K562 (cell line): ENCODE measurements around the gene LAPTM5. TPM values are rescaled to one million over a fixed set of nuclear protein-coding genes. Genes with fewer than 3 reads are reported as not detected.
A peak's percentile ranks its signal among the peaks of the same experiment; 100 is the strongest.

Source experiments
- CBX5 ChIP-seq: IDR thresholded peaks from 2 replicates; pipeline ENCODE4 v1.6.1; 2014; ENCODE audit warnings: low read depth, borderline replicate concordance
- KLF1 ChIP-seq: fragments of 450-650 bp; IDR thresholded peaks from 2 replicates; pipeline ENCODE4 v1.6.1; 2016; ENCODE audit warnings: missing genetic modification characterization, missing compliant biosample characterization
- NBN ChIP-seq: fragments of 450-650 bp; IDR thresholded peaks from 2 replicates; pipeline ENCODE4 v1.6.1; 2016; ENCODE audit warnings: low read depth, mild to moderate bottlenecking
- POLR2AphosphoS5 ChIP-seq: IDR thresholded peaks from 2 replicates; pipeline ENCODE4 v1.6.1; 2011; ENCODE audit warnings: mild to moderate bottlenecking, low read depth, low read length, moderate library complexity; ENCODE audit not compliant: control insufficient read depth, insufficient read depth
- ZNF76 ChIP-seq: fragments of 250-450 bp; sonication (Bioruptor Pico); IDR thresholded peaks from 2 replicates; pipeline ENCODE4 v1.4.0; 2020; ENCODE audit warnings: mild to moderate bottlenecking, moderate library complexity, borderline replicate concordance
- ZSCAN29 ChIP-seq: fragments of 450-650 bp; IDR thresholded peaks from 2 replicates; pipeline ENCODE4 v1.6.1; 2017
- polyA plus RNA-seq, 8 experiments: library from polyadenylated mRNA; depleted of rRNA in 4 of 8; stranded (reverse) in 5 of 8; unstranded in 3 of 8; fragments of >200 nt; fragmentation: Nextera tagmentation in 2 of 8; fragmentation: Illumina TruSeq in 1 of 8; extraction: Ambion mirVana in 2 of 8; extraction: Trizol in 1 of 8; gene quantifications; 2 replicates each; pipeline versions ENCODE4 v1.2.1 to v1.2.3, GENCODE V29; 2011 to 2014; ENCODE audit warnings: inconsistent platforms in 1 of 8, missing spikeins in 1 of 8
- total RNA-seq, 7 experiments: library from RNA; depleted of rRNA in 6 of 7; stranded (reverse); fragments of >200 nt in 6 of 7; fragmentation: Illumina TruSeq in 2 of 7; extraction: Trizol in 2 of 7; gene quantifications; 2 replicates each; pipeline versions ENCODE4 v1.2.1 to v1.2.3, GENCODE V29; 2011 to 2021; ENCODE audit warnings: low replicate concordance in 1 of 7
- TF ChIP-seq, protein P1 (sequence below), 2 experiments: fragments of 450-650 bp in 1 of 2; sonication (generic) in 1 of 2; formaldehyde crosslinking in 1 of 2; IDR thresholded peaks; 2 replicates each; pipeline versions ENCODE4 v1.7.1 to v1.9.0; 2016 to 2022; ENCODE audit warnings: inconsistent platforms in 1 of 2, mild to moderate bottlenecking in 1 of 2, missing genetic modification reagents in 1 of 2
- TF ChIP-seq, protein P2 (sequence below): fragments of 450-650 bp; formaldehyde crosslinking; IDR thresholded peaks from 2 replicates; pipeline ENCODE4 v1.4.0; 2020; ENCODE audit warnings: mild to moderate bottlenecking, mixed read lengths
- TF ChIP-seq, protein P3 (sequence below): fragments of 450-650 bp; IDR thresholded peaks from 2 replicates; pipeline ENCODE4 v1.6.1; 2016; ENCODE audit warnings: mild to moderate bottlenecking
- TF ChIP-seq, protein P4 (sequence below): fragments of 250-450 bp; sonication (Bioruptor Pico); IDR thresholded peaks from 2 replicates; pipeline ENCODE4 v1.4.0; 2020; ENCODE audit warnings: mild to moderate bottlenecking, moderate library complexity, borderline replicate concordance

Gene LAPTM5
- total and polyA plus RNA-seq, 9 of the 15 experiments (the other 6 are each of a cell fraction or from before 2014, with no cell fraction given): 2.4 to 47.3 (median 20.3) TPM

DNA sequence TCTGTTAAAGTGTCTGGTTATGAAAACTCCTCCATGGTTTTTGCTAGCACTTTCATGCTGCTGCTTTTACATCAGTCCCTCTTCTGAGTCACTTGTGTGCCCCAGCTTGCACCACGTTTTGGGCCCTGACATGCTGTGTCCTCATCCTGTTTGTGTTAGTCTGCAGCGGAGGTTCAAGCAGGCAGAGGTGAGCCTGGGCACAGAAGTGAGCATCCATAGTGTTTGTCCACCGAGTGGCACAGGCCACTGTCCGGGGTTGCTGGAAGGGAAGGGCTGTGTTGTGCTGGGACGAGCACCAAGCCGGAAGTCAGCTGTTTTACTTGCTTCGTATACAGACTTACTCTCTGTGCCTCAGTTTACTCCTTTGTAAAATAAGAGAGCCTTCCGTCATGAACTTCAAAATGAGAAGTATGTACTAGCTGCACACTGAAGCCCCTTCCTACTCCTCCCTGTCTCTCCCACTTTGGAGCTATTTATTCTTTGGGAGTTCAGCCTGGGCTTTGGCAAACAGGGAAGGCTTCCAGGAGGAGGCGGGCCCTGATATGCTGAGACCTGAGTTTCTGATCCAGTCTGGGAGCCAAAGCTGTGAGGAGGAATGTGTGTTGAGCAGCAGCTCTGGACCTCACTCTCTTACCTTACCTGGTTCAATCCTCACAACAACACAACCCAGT, 10.7 kb upstream of the LAPTM5 start (continued):
- TF ChIP-seq, protein P1, sequence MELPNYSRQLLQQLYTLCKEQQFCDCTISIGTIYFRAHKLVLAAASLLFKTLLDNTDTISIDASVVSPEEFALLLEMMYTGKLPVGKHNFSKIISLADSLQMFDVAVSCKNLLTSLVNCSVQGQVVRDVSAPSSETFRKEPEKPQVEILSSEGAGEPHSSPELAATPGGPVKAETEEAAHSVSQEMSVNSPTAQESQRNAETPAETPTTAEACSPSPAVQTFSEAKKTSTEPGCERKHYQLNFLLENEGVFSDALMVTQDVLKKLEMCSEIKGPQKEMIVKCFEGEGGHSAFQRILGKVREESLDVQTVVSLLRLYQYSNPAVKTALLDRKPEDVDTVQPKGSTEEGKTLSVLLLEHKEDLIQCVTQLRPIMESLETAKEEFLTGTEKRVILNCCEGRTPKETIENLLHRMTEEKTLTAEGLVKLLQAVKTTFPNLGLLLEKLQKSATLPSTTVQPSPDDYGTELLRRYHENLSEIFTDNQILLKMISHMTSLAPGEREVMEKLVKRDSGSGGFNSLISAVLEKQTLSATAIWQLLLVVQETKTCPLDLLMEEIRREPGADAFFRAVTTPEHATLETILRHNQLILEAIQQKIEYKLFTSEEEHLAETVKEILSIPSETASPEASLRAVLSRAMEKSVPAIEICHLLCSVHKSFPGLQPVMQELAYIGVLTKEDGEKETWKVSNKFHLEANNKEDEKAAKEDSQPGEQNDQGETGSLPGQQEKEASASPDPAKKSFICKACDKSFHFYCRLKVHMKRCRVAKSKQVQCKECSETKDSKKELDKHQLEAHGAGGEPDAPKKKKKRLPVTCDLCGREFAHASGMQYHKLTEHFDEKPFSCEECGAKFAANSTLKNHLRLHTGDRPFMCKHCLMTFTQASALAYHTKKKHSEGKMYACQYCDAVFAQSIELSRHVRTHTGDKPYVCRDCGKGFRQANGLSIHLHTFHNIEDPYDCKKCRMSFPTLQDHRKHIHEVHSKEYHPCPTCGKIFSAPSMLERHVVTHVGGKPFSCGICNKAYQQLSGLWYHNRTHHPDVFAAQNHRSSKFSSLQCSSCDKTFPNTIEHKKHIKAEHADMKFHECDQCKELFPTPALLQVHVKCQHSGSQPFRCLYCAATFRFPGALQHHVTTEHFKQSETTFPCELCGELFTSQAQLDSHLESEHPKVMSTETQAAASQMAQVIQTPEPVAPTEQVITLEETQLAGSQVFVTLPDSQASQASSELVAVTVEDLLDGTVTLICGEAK (IDR thresholded peaks at IDR 0.05): 0 out of 2 replicates have a peak, but pooled peaks have one; percentile 8
- TF ChIP-seq, protein P1 (CRISPR knock-in tag; IDR thresholded peaks at IDR 0.05): no peak
- TF ChIP-seq POLR2AphosphoS5 (no peak), CBX5 (no peak), ZNF76 (peak; percentile 80; the same call in 1 of the 2 replicates), NBN (no peak), KLF1 (tag) (no peak), ZSCAN29 (no peak)
- TF ChIP-seq, protein P2, sequence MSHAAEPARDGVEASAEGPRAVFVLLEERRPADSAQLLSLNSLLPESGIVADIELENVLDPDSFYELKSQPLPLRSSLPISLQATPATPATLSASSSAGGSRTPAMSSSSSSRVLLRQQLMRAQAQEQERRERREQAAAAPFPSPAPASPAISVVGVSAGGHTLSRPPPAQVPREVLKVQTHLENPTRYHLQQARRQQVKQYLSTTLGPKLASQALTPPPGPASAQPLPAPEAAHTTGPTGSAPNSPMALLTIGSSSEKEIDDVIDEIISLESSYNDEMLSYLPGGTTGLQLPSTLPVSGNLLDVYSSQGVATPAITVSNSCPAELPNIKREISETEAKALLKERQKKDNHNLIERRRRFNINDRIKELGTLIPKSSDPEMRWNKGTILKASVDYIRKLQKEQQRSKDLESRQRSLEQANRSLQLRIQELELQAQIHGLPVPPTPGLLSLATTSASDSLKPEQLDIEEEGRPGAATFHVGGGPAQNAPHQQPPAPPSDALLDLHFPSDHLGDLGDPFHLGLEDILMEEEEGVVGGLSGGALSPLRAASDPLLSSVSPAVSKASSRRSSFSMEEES (CRISPR knock-in tag): no peak
- TF ChIP-seq, protein P3, sequence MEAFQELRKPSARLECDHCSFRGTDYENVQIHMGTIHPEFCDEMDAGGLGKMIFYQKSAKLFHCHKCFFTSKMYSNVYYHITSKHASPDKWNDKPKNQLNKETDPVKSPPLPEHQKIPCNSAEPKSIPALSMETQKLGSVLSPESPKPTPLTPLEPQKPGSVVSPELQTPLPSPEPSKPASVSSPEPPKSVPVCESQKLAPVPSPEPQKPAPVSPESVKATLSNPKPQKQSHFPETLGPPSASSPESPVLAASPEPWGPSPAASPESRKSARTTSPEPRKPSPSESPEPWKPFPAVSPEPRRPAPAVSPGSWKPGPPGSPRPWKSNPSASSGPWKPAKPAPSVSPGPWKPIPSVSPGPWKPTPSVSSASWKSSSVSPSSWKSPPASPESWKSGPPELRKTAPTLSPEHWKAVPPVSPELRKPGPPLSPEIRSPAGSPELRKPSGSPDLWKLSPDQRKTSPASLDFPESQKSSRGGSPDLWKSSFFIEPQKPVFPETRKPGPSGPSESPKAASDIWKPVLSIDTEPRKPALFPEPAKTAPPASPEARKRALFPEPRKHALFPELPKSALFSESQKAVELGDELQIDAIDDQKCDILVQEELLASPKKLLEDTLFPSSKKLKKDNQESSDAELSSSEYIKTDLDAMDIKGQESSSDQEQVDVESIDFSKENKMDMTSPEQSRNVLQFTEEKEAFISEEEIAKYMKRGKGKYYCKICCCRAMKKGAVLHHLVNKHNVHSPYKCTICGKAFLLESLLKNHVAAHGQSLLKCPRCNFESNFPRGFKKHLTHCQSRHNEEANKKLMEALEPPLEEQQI: no peak
- TF ChIP-seq, protein P4, sequence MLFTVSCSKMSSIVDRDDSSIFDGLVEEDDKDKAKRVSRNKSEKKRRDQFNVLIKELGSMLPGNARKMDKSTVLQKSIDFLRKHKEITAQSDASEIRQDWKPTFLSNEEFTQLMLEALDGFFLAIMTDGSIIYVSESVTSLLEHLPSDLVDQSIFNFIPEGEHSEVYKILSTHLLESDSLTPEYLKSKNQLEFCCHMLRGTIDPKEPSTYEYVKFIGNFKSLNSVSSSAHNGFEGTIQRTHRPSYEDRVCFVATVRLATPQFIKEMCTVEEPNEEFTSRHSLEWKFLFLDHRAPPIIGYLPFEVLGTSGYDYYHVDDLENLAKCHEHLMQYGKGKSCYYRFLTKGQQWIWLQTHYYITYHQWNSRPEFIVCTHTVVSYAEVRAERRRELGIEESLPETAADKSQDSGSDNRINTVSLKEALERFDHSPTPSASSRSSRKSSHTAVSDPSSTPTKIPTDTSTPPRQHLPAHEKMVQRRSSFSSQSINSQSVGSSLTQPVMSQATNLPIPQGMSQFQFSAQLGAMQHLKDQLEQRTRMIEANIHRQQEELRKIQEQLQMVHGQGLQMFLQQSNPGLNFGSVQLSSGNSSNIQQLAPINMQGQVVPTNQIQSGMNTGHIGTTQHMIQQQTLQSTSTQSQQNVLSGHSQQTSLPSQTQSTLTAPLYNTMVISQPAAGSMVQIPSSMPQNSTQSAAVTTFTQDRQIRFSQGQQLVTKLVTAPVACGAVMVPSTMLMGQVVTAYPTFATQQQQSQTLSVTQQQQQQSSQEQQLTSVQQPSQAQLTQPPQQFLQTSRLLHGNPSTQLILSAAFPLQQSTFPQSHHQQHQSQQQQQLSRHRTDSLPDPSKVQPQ (CRISPR knock-in tag): no peak
